ENCODE data around the gene EPB41L1.

The EPB41L1 gene

DNA sequence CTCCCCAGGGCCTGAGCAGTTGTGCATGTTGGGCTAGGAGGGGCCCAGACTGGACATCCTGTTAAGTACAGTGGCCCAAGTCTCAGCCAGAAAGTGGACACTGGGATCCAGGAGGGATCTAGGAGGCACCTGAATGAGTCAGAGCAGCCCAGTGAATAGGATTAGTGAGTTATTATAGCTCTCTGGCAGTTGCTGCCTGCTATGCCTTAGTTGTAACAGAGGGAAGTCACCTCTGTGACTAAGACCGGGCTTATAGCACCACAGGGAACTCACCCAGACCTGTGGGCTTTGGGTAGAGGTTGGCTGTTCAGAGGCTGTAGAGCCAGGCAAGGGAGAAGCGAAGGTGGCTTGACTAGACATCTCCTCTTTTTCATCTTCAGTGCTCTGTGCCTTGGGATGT lies 42.7 kb downstream of the EPB41L1 start:
- H3K27me3 ChIP-seq (ENCODE audit: control insufficient read depth, insufficient read depth, low read length): no peaks in the 10 kb centered on the region
- TF ChIP-seq, protein P1, sequence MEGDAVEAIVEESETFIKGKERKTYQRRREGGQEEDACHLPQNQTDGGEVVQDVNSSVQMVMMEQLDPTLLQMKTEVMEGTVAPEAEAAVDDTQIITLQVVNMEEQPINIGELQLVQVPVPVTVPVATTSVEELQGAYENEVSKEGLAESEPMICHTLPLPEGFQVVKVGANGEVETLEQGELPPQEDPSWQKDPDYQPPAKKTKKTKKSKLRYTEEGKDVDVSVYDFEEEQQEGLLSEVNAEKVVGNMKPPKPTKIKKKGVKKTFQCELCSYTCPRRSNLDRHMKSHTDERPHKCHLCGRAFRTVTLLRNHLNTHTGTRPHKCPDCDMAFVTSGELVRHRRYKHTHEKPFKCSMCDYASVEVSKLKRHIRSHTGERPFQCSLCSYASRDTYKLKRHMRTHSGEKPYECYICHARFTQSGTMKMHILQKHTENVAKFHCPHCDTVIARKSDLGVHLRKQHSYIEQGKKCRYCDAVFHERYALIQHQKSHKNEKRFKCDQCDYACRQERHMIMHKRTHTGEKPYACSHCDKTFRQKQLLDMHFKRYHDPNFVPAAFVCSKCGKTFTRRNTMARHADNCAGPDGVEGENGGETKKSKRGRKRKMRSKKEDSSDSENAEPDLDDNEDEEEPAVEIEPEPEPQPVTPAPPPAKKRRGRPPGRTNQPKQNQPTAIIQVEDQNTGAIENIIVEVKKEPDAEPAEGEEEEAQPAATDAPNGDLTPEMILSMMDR (IDR thresholded peaks at IDR 0.05): no peak
- no peaks in the 10 kb centered on the region for H3K9me3 ChIP-seq (ENCODE audit: control insufficient read depth, low read length)
- H3K4me1 ChIP-seq: no peaks in the 10 kb centered on the region
- no peak overlapping the region for H3K27ac ChIP-seq
- no peak overlapping the region for H3K4me2 ChIP-seq (ENCODE audit: low read length)
- no peaks in the 10 kb centered on the region for H3K36me3 ChIP-seq (ENCODE audit: control insufficient read depth, insufficient read depth, low read length)
- H3K79me2 ChIP-seq: no peaks in the 10 kb centered on the region
- H3K4me3 ChIP-seq (ENCODE audit: low read depth, low read length): no peak overlapping the region
- no peak overlapping the region for H3K9ac ChIP-seq
- no peak overlapping the region for H2AFZ ChIP-seq

- H3K27ac ChIP-seq: no peak overlapping the region
- H3K27me3 ChIP-seq (ENCODE audit: control insufficient read depth, insufficient read depth, low read length): no peaks in the 10 kb centered on the region
- H3K4me3 ChIP-seq (ENCODE audit: low read depth, low read length): no peak overlapping the region
- no peaks in the 10 kb centered on the region for H3K4me1 ChIP-seq
- H2AFZ ChIP-seq: no peak overlapping the region
- no peaks in the 10 kb centered on the region for H3K9me3 ChIP-seq (ENCODE audit: control insufficient read depth, low read length)
- TF ChIP-seq, protein P1 (IDR thresholded peaks at IDR 0.05): peak; percentile 94
- H3K79me2 ChIP-seq: no peaks in the 10 kb centered on the region
- no peak overlapping the region for H3K4me2 ChIP-seq (ENCODE audit: low read length)
- no peak overlapping the region for H3K9ac ChIP-seq
- H3K36me3 ChIP-seq (ENCODE audit: control insufficient read depth, insufficient read depth, low read length): no peaks in the 10 kb centered on the region
These were observed 45.1 kb downstream of the EPB41L1 start for GRCh38 chr20:36199345-36200257.

DNA sequence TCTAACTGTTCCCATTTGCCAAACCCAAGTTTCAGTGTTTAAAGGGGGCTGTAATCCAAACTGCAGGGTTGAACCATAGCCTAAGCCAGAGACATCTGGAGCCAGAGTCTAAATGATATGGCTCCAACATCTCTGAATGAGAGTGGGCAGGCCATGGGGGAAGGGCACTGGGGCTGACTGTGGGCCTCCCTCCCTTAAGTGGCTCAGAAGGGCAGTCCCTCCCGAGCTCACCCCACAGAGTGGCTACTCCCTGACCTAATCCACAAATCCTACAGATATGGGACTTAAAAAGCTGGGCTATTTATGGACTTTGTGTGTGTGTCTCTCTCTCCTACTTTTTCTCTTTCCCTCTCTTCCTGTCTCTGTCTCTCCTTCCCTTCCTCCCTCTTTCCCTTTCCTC lies 45.9 kb downstream of the EPB41L1 start:
- Histone ChIP-seq H2AFZ (no peak overlapping the region), H3K27ac (no peak overlapping the region), H3K4me2 (ENCODE audit: low read length) (no peak overlapping the region), H3K4me1 (no peaks in the 10 kb centered on the region), H3K79me2 (no peaks in the 10 kb centered on the region), H3K4me3 (ENCODE audit: low read depth, low read length) (no peak overlapping the region), H3K9me3 (ENCODE audit: control insufficient read depth, low read length) (no peaks in the 10 kb centered on the region), H3K9ac (no peak overlapping the region), H3K36me3 (ENCODE audit: control insufficient read depth, insufficient read depth, low read length) (no peaks in the 10 kb centered on the region), H3K27me3 (ENCODE audit: control insufficient read depth, insufficient read depth, low read length) (no peaks in the 10 kb centered on the region)
- TF ChIP-seq, protein P1 (IDR thresholded peaks at IDR 0.05): no peak

- Histone ChIP-seq H3K36me3 (ENCODE audit: control insufficient read depth, insufficient read depth, low read length) (no peaks in the 10 kb centered on the region), H3K9ac (no peak overlapping the region), H3K27ac (no peak overlapping the region), H3K79me2 (no peaks in the 10 kb centered on the region), H2AFZ (no peak overlapping the region), H3K4me1 (no peaks in the 10 kb centered on the region), H3K4me3 (ENCODE audit: low read depth, low read length) (no peak overlapping the region), H3K9me3 (ENCODE audit: control insufficient read depth, low read length) (no peaks in the 10 kb centered on the region), H3K27me3 (ENCODE audit: control insufficient read depth, insufficient read depth, low read length) (no peaks in the 10 kb centered on the region), H3K4me2 (ENCODE audit: low read length) (no peak overlapping the region)
- TF ChIP-seq, protein P1 (IDR thresholded peaks at IDR 0.05): no peak
These were observed 46.7 kb downstream of the EPB41L1 start for GRCh38 chr20:36201198-36201597.
